Measurements from ENCODE around the gene CCN5. TPM values are rescaled to one million over a fixed set of nuclear protein-coding genes. Genes with fewer than 3 reads are reported as not detected.
"Not testable (repeated sequence)": the region's sequence is repeated elsewhere in the genome, so short reads cannot be mapped to it uniquely, and the experiment has no call there.

CCN5 gene
- total RNA-seq, 1 donor from 2014 or later: 37.0 TPM

GRCh38 chr20:44758247-44759101 is 43.3 kb downstream of the CCN5 start:
- no peak overlapping the region for H3K4me3 ChIP-seq
- TF ChIP-seq CTCF (IDR thresholded peaks at IDR 0.05; ENCODE audit: borderline replicate concordance): no peak
- H3K36me3 ChIP-seq: no peaks in the 10 kb centered on the region
- no peaks in the 10 kb centered on the region for H3K9me3 ChIP-seq (replicated peaks)
- H3K27ac ChIP-seq (replicated peaks): no peak overlapping the region
- intact Hi-C loops (cut with micrococcal nuclease): no loop called here
- H3K4me1 ChIP-seq: peaks cover 20% of the 10 kb centered on the region
- peaks cover 3% of the 10 kb centered on the region for H3K27me3 ChIP-seq (ENCODE audit: low read depth)
- no peak for DNase-seq

GRCh38 chr20:44759595-44759994 is 44.4 kb downstream of the CCN5 start:
- no peaks in the 10 kb centered on the region for H3K36me3 ChIP-seq
- peaks cover 20% of the 10 kb centered on the region for H3K4me1 ChIP-seq
- no peak overlapping the region for H3K27ac ChIP-seq (replicated peaks)
- DNase-seq: no peak
- intact Hi-C loops (cut with micrococcal nuclease): no loop called here
- no peaks in the 10 kb centered on the region for H3K9me3 ChIP-seq (replicated peaks)
- no peak overlapping the region for H3K4me3 ChIP-seq
- TF ChIP-seq CTCF (IDR thresholded peaks at IDR 0.05; ENCODE audit: borderline replicate concordance): no peak
- H3K27me3 ChIP-seq (ENCODE audit: low read depth): peaks cover 3% of the 10 kb centered on the region

- TF ChIP-seq CTCF (IDR thresholded peaks at IDR 0.05; ENCODE audit: borderline replicate concordance): no peak
- no peaks in the 10 kb centered on the region for H3K36me3 ChIP-seq
- DNase-seq: no peak
Measured at GRCh38 chr20:44761423-44761822, 46.3 kb downstream of the CCN5 start.

GRCh38 chr20:44762466-44763140 is 47.4 kb downstream of the CCN5 start:
- no peak for DNase-seq
- Histone ChIP-seq H3K27ac (replicated peaks) (peak overlapping the region; percentile 89), H3K9me3 (replicated peaks) (no peaks in the 10 kb centered on the region), H3K36me3 (no peaks in the 10 kb centered on the region), H3K4me3 (no peak overlapping the region), H3K27me3 (ENCODE audit: low read depth) (peaks cover 20% of the 10 kb centered on the region), H3K4me1 (peaks cover 20% of the 10 kb centered on the region)
- no peak for TF ChIP-seq CTCF (IDR thresholded peaks at IDR 0.05; ENCODE audit: borderline replicate concordance)
- intact Hi-C loops (cut with micrococcal nuclease): no loop called here

More at GRCh38 chr20:44761423-44761822, 46.3 kb downstream of the CCN5 start:
- peak overlapping the region; percentile 89 for H3K27ac ChIP-seq (replicated peaks)
- no peak overlapping the region for H3K4me3 ChIP-seq
- peaks cover 8% of the 10 kb centered on the region for H3K27me3 ChIP-seq (ENCODE audit: low read depth)
- intact Hi-C loops (cut with micrococcal nuclease): no loop called here
- H3K4me1 ChIP-seq: peaks cover 20% of the 10 kb centered on the region
- no peaks in the 10 kb centered on the region for H3K9me3 ChIP-seq (replicated peaks)

GRCh38 chr20:44763798-44764197 is 48.6 kb downstream of the CCN5 start:
- Histone ChIP-seq H3K27me3 (ENCODE audit: low read depth) (peaks cover 28% of the 10 kb centered on the region), H3K4me1 (peaks cover 20% of the 10 kb centered on the region)
- H3K4me3 ChIP-seq; H3K36me3 ChIP-seq; H3K27ac ChIP-seq (replicated peaks); H3K9me3 ChIP-seq (replicated peaks); DNase-seq; intact Hi-C loops (cut with micrococcal nuclease): not testable (repeated sequence)

- H3K4me3 ChIP-seq: no peak overlapping the region
- H3K36me3 ChIP-seq: no peaks in the 10 kb centered on the region
- intact Hi-C loops (cut with micrococcal nuclease): no loop called here
- H3K4me1 ChIP-seq: peaks cover 20% of the 10 kb centered on the region
- H3K27ac ChIP-seq (replicated peaks): no peak overlapping the region
- H3K9me3 ChIP-seq (replicated peaks): no peaks in the 10 kb centered on the region
- H3K27me3 ChIP-seq (ENCODE audit: low read depth): peaks cover 40% of the 10 kb centered on the region
- DNase-seq: no peak
- TF ChIP-seq CTCF (IDR thresholded peaks at IDR 0.05; ENCODE audit: borderline replicate concordance): no peak
Measured at GRCh38 chr20:44765091-44765490, 49.9 kb downstream of the CCN5 start.
